GM18870 (cell line): Measurements from ENCODE around the gene PPP1R16B.
A peak's percentile ranks its signal among the peaks of the same experiment; 100 is the strongest.

Experiments
- ATAC-seq: cut with Tn5 transposase; IDR thresholded peaks from one replicate; pipeline ENCODE4 v1.9.1; 2021; ENCODE audit warnings: moderate library complexity; ENCODE audit not compliant: unreplicated experiment

The PPP1R16B gene

GRCh38 chr20:38825901-38826625, 20.6 kb downstream of the PPP1R16B start:
- ATAC-seq = no peak

- no peak for ATAC-seq
Measured at GRCh38 chr20:38827770-38828281, 22.3 kb downstream of the PPP1R16B start.

GRCh38 chr20:38828514-38829295, 23.2 kb downstream of the PPP1R16B start:
- ATAC-seq = no peak

- ATAC-seq = no peak
Measured at GRCh38 chr20:38829296-38829875, 23.9 kb downstream of the PPP1R16B start.

GRCh38 chr20:38830356-38830755, 24.9 kb downstream of the PPP1R16B start:
- no peak for ATAC-seq

- ATAC-seq = no peak
Measured at GRCh38 chr20:38831049-38831691, 25.7 kb downstream of the PPP1R16B start.

GRCh38 chr20:38831995-38832620, 26.6 kb downstream of the PPP1R16B start:
- no peak for ATAC-seq

- no peak for ATAC-seq
Measured at GRCh38 chr20:38833154-38833856, 27.8 kb downstream of the PPP1R16B start.

GRCh38 chr20:38833857-38834164, 28.3 kb downstream of the PPP1R16B start:
- no peak for ATAC-seq

- no peak for ATAC-seq
Measured at GRCh38 chr20:38834868-38835267, 29.4 kb downstream of the PPP1R16B start.

GRCh38 chr20:38835792-38836191, 30.3 kb downstream of the PPP1R16B start:
- ATAC-seq = no peak

- no peak for ATAC-seq
Measured at GRCh38 chr20:38836991-38837390, 31.5 kb downstream of the PPP1R16B start.

- no peak for ATAC-seq
Measured at GRCh38 chr20:38838326-38838725, 32.8 kb downstream of the PPP1R16B start.

GRCh38 chr20:38839563-38839962, 34.1 kb downstream of the PPP1R16B start:
- ATAC-seq = no peak

GRCh38 chr20:38840053-38840893, 34.8 kb downstream of the PPP1R16B start:
- ATAC-seq = no peak

GRCh38 chr20:38840894-38841470, 35.5 kb downstream of the PPP1R16B start:
- no peak for ATAC-seq

GRCh38 chr20:38841570-38841969, 36.1 kb downstream of the PPP1R16B start:
- no peak for ATAC-seq

- peak; percentile 29 for ATAC-seq
Measured at GRCh38 chr20:38842026-38842425, 36.5 kb downstream of the PPP1R16B start.

- peak; percentile 69 for ATAC-seq
Measured at GRCh38 chr20:38842558-38842981, 37.1 kb downstream of the PPP1R16B start.
